CD14-positive monocyte (primary cell): ENCODE data around the gene LRP1B. TPM values are rescaled to one million over a fixed set of nuclear protein-coding genes. Genes with fewer than 3 reads are reported as not detected.

Experiments used
- DNase-seq, 3 donors: peaks; one replicate each; pipeline ENCODE4 v3.0.0-alpha.2; 2011 to 2022
- H2AFZ ChIP-seq: 2 replicates; pipeline ENCODE4 v1.6.0; 2012; ENCODE audit warnings: mild to moderate bottlenecking, low read depth, low read length, inconsistent platforms; ENCODE audit not compliant: insufficient read depth, poor library complexity, severe bottlenecking
- H3K27ac ChIP-seq, 2 donors: 1 replicate in 1 of 2; 2 replicates in 1 of 2; pipeline ENCODE4 v1.5.1; 2012 to 2013; ENCODE audit warnings: low read length in 2 of 2, control low read depth in 1 of 2, inconsistent platforms in 1 of 2, low read depth in 1 of 2, mild to moderate bottlenecking in 1 of 2
- H3K27me3 ChIP-seq, 2 donors: one replicate each; pipeline versions ENCODE4 v1.6.0 to v1.6.1; 2011 to 2013; ENCODE audit warnings: low read length in 2 of 2; ENCODE audit not compliant: control insufficient read depth in 2 of 2, insufficient read depth in 2 of 2
- H3K36me3 ChIP-seq, 2 donors: replicated peaks in 1 of 2; 1 replicate in 1 of 2; 2 replicates in 1 of 2; pipeline versions ENCODE4 v1.5.1 to v1.6.1; 2012 to 2013; ENCODE audit warnings: low read length in 2 of 2, control low read depth in 1 of 2, inconsistent platforms in 1 of 2, mild to moderate bottlenecking in 1 of 2; ENCODE audit not compliant: insufficient read depth in 2 of 2, control insufficient read depth in 1 of 2
- H3K4me1 ChIP-seq, 2 donors: 1 replicate in 1 of 2; 2 replicates in 1 of 2; pipeline versions ENCODE4 v1.5.1 to v1.6.1; 2012 to 2013; ENCODE audit warnings: low read length in 2 of 2, control low read depth in 1 of 2, inconsistent platforms in 1 of 2, mild to moderate bottlenecking in 1 of 2, moderate library complexity in 1 of 2; ENCODE audit not compliant: insufficient read depth in 2 of 2, control insufficient read depth in 1 of 2
- H3K4me2 ChIP-seq: replicated peaks from 2 replicates; pipeline ENCODE3; 2012; ENCODE audit warnings: low read length, moderate library complexity, mild to moderate bottlenecking; ENCODE audit not compliant: poor library complexity, severe bottlenecking; ENCODE audit errors: extremely low read depth
- H3K4me3 ChIP-seq, 3 experiments: fragments of 200-600 bp in 1 of 3; sonication (generic) in 1 of 3; replicated peaks in 1 of 3; 1 replicate in 2 of 3; 2 replicates in 1 of 3; pipeline ENCODE4 v1.5.1; 2011 to 2013; ENCODE audit warnings: low read length in 3 of 3, mild to moderate bottlenecking in 3 of 3, control low read depth in 2 of 3, low read depth in 2 of 3, inconsistent platforms in 1 of 3, moderate library complexity in 1 of 3
- H3K79me2 ChIP-seq: 2 replicates; pipeline ENCODE4 v1.6.0; 2012; ENCODE audit warnings: mild to moderate bottlenecking, control low read depth, inconsistent platforms, low read length, moderate library complexity; ENCODE audit not compliant: insufficient read depth
- H3K9ac ChIP-seq: 2 replicates; pipeline ENCODE4 v1.6.0; 2017; ENCODE audit warnings: low read length, mild to moderate bottlenecking; ENCODE audit not compliant: insufficient read depth, poor library complexity, severe bottlenecking
- H3K9me3 ChIP-seq, 2 donors: replicated peaks in 1 of 2; 1 replicate in 1 of 2; 2 replicates in 1 of 2; pipeline versions ENCODE4 v1.5.1 to v1.6.1; 2012 to 2013; ENCODE audit warnings: low read length in 2 of 2, control low read depth in 1 of 2; ENCODE audit not compliant: control insufficient read depth in 1 of 2, insufficient read depth in 1 of 2
- H4K20me1 ChIP-seq: 2 replicates; pipeline ENCODE4 v1.6.0; 2012; ENCODE audit warnings: mild to moderate bottlenecking, low read length, control low read depth, moderate library complexity; ENCODE audit not compliant: insufficient read depth
- H3K27ac Mint-ChIP-seq, 7 donors: one replicate each; pipeline ENCODE4 v1.8.0; 2020; ENCODE audit warnings: mild to moderate bottlenecking in 7 of 7, mixed read lengths in 7 of 7, moderate library complexity in 6 of 7, inconsistent platforms in 2 of 7
- H3K27me3 Mint-ChIP-seq, 3 donors: one replicate each; pipeline ENCODE4 v1.8.0; 2021 to 2022; ENCODE audit warnings: low read depth in 3 of 3, mild to moderate bottlenecking in 3 of 3, mixed read lengths in 3 of 3, moderate library complexity in 3 of 3, inconsistent platforms in 1 of 3
- H3K36me3 Mint-ChIP-seq, 2 donors: one replicate each; pipeline ENCODE4 v1.8.0; 2020; ENCODE audit warnings: mixed read lengths in 2 of 2, inconsistent platforms in 1 of 2, mild to moderate bottlenecking in 1 of 2
- H3K4me1 Mint-ChIP-seq: one replicate; pipeline ENCODE4 v1.8.0; 2020; ENCODE audit warnings: mild to moderate bottlenecking, mixed read lengths
- H3K4me3 Mint-ChIP-seq, 2 donors: one replicate each; pipeline ENCODE4 v1.8.0; 2020; ENCODE audit warnings: mild to moderate bottlenecking in 2 of 2, mixed read lengths in 2 of 2, moderate library complexity in 1 of 2
- H3K9me3 Mint-ChIP-seq, 7 donors: one replicate each; pipeline ENCODE4 v1.8.0; 2020 to 2022; ENCODE audit warnings: mixed read lengths in 7 of 7, mild to moderate bottlenecking in 6 of 7, moderate library complexity in 6 of 7, inconsistent platforms in 2 of 7
- CTCF ChIP-seq: fragments of 200-600 bp; IDR thresholded peaks from one replicate; pipeline ENCODE4 v1.8.0; 2022; ENCODE audit warnings: antibody characterized with exemption, mild to moderate bottlenecking
- WGBS: methylation state at CpG from one replicate; pipeline ENCODE4 v1.1.5; 2013; ENCODE audit warnings: missing lambda C conversion rate; ENCODE audit not compliant: insufficient coverage; 5-methylcytosine and 5-hydroxymethylcytosine counted together
- intact Hi-C, 2 donors: fragments of 100-400 bp; cut with micrococcal nuclease; formaldehyde crosslinking; loops; one replicate each; pipeline versions ENCODE4 v1.15.0 to v1.15.1; 2023
- polyA plus RNA-seq, 3 donors: library from polyadenylated mRNA; depleted of rRNA in 1 of 3; unstranded in 2 of 3; stranded (reverse) in 1 of 3; fragments of 300-500 nt in 2 of 3; fragments of >200 nt in 1 of 3; fragmentation: Illumina TruSeq in 2 of 3; gene quantifications; 1 replicate in 2 of 3; 2 replicates in 1 of 3; pipeline ENCODE4 v1.2.3, GENCODE V29; 2012 to 2021

LRP1B gene
- polyA plus RNA-seq, 3 donors, result not detected

- no peaks in the 10 kb centered on the region for H3K9me3 Mint-ChIP-seq
- no peaks in the 10 kb centered on the region for H3K27me3 Mint-ChIP-seq
- H3K9ac ChIP-seq, result no peak overlapping the region
- no peaks in the 10 kb centered on the region for H4K20me1 ChIP-seq
- H3K36me3 Mint-ChIP-seq, result no peaks in the 10 kb centered on the region
- H3K36me3 ChIP-seq, result no peaks in the 10 kb centered on the region
- H3K4me3 ChIP-seq, result no peak overlapping the region
- no peak overlapping the region for H3K4me2 ChIP-seq
- H3K27ac Mint-ChIP-seq, result no peak overlapping the region
- no peaks in the 10 kb centered on the region for H3K79me2 ChIP-seq
- no peaks in the 10 kb centered on the region for H3K4me1 Mint-ChIP-seq
- DNase-seq, result no peak
- H3K27me3 ChIP-seq, result no peaks in the 10 kb centered on the region
- intact Hi-C loops, result no loop called here
- H3K4me3 Mint-ChIP-seq, result no peak overlapping the region
- H3K9me3 ChIP-seq, result no peaks in the 10 kb centered on the region
- TF ChIP-seq CTCF, result no peak
- no peak overlapping the region for H3K27ac ChIP-seq
- 33% methylated on average over 1 of the region's 3 CpGs for whole genome bisulfite sequencing
- no peak overlapping the region for H2AFZ ChIP-seq
- no peaks in the 10 kb centered on the region for H3K4me1 ChIP-seq
Observed at GRCh38 chr2:141946016-141946415, 184.8 kb downstream of the LRP1B start.

GRCh38 chr2:141943918-141944317 lies 186.9 kb downstream of the LRP1B start:
- no peaks in the 10 kb centered on the region for H3K36me3 Mint-ChIP-seq

More at GRCh38 chr2:141943918-141944317, 186.9 kb downstream of the LRP1B start:
- Histone ChIP-seq H3K4me2 (no peak overlapping the region), H3K27me3 (no peaks in the 10 kb centered on the region), H3K4me1 (no peaks in the 10 kb centered on the region), H3K27ac (no peak overlapping the region), H2AFZ (no peak overlapping the region), H3K9me3 (no peaks in the 10 kb centered on the region), H3K9ac (no peak overlapping the region), H4K20me1 (no peaks in the 10 kb centered on the region), H3K4me3 (no peak overlapping the region), H3K36me3 (no peaks in the 10 kb centered on the region), H3K79me2 (no peaks in the 10 kb centered on the region)
- no peak for DNase-seq
- Mint-ChIP-seq H3K9me3 (no peaks in the 10 kb centered on the region), H3K4me1 (no peaks in the 10 kb centered on the region), H3K27me3 (no peaks in the 10 kb centered on the region), H3K27ac (no peak overlapping the region), H3K4me3 (no peak overlapping the region)
- TF ChIP-seq CTCF, result no peak
- intact Hi-C loops, result no loop called here
- 70% methylated on average over 4 of the region's 7 CpGs for WGBS
